22Rv1 (cell line): ENCODE measurements around the gene SGK1.

ENCODE experiments used
- ZFX ChIP-seq: fragments of 450-650 bp; IDR thresholded peaks from 2 replicates; pipeline ENCODE4 v1.6.1; 2017; ENCODE audit warnings: antibody characterized with exemption, borderline replicate concordance
- TF ChIP-seq, protein P1 (sequence below): fragments of 450-650 bp; IDR thresholded peaks from 2 replicates; pipeline ENCODE4 v1.5.1; 2017; ENCODE audit warnings: mild to moderate bottlenecking

DNA sequence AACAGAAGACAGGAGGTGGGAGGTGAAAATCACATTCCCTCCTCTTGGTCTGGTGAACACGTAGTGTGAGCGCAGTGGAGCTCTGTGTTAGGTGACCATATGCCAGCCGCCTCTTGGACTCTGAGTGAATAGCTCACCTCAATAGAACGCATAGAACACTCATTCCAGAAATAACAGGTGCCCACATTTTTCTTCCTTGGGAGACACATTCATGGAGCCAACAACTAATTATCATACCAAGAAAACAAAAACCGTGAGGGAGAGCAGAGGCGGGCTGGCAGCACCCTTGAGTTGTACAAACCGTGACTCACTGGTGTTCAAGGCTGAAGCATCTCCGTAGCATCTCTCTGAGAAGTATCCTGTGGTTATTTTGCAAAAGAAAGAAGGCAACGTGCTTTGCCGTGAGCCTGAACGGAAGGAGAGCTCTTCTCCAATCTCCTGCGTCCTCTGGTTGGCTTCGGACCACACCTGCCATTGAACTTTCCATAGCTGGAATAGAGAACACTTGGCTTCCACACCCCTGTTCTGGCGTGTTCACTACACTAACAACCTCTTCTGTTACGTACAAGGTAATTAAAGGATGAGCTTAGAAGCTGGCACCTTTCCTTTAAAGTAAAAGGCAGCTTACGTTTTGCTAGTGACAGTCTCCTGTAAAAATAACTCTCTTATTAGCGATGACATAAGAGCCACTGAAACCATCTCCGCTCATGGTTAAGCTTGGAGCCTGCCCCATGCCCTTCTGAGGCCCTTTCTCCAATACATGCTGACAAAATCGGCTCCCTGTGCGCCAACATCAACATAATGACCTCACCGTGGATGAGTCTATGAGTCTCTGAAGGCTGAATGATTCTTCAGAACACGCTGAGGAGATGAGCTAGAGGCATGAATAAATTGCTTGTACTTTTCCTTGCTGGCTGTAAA, 30.2 kb upstream of the SGK1 start:
- TF ChIP-seq, protein P1, sequence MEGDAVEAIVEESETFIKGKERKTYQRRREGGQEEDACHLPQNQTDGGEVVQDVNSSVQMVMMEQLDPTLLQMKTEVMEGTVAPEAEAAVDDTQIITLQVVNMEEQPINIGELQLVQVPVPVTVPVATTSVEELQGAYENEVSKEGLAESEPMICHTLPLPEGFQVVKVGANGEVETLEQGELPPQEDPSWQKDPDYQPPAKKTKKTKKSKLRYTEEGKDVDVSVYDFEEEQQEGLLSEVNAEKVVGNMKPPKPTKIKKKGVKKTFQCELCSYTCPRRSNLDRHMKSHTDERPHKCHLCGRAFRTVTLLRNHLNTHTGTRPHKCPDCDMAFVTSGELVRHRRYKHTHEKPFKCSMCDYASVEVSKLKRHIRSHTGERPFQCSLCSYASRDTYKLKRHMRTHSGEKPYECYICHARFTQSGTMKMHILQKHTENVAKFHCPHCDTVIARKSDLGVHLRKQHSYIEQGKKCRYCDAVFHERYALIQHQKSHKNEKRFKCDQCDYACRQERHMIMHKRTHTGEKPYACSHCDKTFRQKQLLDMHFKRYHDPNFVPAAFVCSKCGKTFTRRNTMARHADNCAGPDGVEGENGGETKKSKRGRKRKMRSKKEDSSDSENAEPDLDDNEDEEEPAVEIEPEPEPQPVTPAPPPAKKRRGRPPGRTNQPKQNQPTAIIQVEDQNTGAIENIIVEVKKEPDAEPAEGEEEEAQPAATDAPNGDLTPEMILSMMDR = no peak
- no peak for TF ChIP-seq ZFX
